Heart left ventricle (tissue), 13 donors: ENCODE results near the gene RSKR.

Source experiments
- POLR2A ChIP-seq, 2 donors: fragments of 450-650 bp; IDR thresholded peaks; one replicate each; pipeline ENCODE4 v1.6.1; 2017; ENCODE audit warnings: antibody characterized with exemption in 2 of 2, mild to moderate bottlenecking in 2 of 2, moderate library complexity in 2 of 2
- TF ChIP-seq, protein P1 (sequence below), 12 donors: fragments of 200-600 bp; sonication (generic) in 4 of 12; IDR thresholded peaks; one replicate each; pipeline versions ENCODE4 v1.5.0 to v1.8.0; 2018 to 2022; ENCODE audit warnings: antibody characterized with exemption in 12 of 12, mild to moderate bottlenecking in 5 of 12
- donor health status: ischemic (EF 13 %, LVEDD 7.1; RV severe dilation, severe dysfunction).
- donor health status: DM: no; HTN: yes; CAD: no.
- donor health status: DM: no; HTN: no; CAD: no.
- donor health status: ischemic (EF 25% LVEDD 6.9; RV normal size, moderate dysfunction).
- donor health status: ischemic (EF 25% LVEDD 5.7; RV mildly dilated, moderate dysfunction).
- donor health status: ischemic (EF 35%, LVEDD 5.7; RV mildly dilated, moderate dysfunction).
- donor health status: nonischemic (EF 11% LVEDD 7.7; RV severe dilation, severe dysfunction).
- donor health status: DM: yes; HTN: yes; CAD: no.
- donor health status: PGD.
- donor health status: ischemic (EF 29% LVEDD 5.4; RV normal size, mild dysfunction).
- donor health status: nonischemic (EF 23%, LVEDD 6.1; RV moderate dilation, normal function).

GRCh38 chr17:28585851-28586250, 28.1 kb downstream of the RSKR start:
- TF ChIP-seq, protein P1, sequence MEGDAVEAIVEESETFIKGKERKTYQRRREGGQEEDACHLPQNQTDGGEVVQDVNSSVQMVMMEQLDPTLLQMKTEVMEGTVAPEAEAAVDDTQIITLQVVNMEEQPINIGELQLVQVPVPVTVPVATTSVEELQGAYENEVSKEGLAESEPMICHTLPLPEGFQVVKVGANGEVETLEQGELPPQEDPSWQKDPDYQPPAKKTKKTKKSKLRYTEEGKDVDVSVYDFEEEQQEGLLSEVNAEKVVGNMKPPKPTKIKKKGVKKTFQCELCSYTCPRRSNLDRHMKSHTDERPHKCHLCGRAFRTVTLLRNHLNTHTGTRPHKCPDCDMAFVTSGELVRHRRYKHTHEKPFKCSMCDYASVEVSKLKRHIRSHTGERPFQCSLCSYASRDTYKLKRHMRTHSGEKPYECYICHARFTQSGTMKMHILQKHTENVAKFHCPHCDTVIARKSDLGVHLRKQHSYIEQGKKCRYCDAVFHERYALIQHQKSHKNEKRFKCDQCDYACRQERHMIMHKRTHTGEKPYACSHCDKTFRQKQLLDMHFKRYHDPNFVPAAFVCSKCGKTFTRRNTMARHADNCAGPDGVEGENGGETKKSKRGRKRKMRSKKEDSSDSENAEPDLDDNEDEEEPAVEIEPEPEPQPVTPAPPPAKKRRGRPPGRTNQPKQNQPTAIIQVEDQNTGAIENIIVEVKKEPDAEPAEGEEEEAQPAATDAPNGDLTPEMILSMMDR (IDR thresholded peaks at IDR 0.05), result no peak
- no peak for TF ChIP-seq POLR2A (IDR thresholded peaks at IDR 0.05)
